ENCODE results near the gene NR3C2. TPM values are rescaled to one million over a fixed set of nuclear protein-coding genes. Genes with fewer than 3 reads are reported as not detected.

Gene NR3C2
- polyA plus RNA-seq, 1 of the 3 experiments (the other 2 are of a cell fraction) = 0.02 TPM

DNA sequence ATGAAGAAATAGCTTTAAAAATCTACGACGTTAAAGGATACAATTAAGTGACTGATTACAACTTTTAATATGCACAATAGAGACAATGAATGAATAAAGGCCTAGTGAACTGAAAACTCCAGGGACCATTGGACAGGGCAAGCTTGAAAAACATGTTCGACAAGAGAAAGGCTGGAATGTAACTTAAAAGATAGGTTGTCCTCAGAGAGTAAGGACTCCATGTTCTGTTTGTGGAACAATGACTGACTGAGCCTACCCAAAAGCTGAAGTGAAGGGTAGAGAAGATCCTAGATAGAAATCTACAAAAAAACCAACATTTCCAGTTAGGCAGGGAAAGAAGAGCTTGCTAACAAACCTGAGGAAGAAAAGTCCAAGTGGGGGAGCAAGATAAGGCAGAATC lies 173.4 kb downstream of the NR3C2 start:
- no peak overlapping the region for H3K4me3 ChIP-seq (ENCODE audit: low read depth in 2 of 2, low read length in 1 of 2)
- no peak overlapping the region for H3K4me2 ChIP-seq
- TF ChIP-seq, protein P1, sequence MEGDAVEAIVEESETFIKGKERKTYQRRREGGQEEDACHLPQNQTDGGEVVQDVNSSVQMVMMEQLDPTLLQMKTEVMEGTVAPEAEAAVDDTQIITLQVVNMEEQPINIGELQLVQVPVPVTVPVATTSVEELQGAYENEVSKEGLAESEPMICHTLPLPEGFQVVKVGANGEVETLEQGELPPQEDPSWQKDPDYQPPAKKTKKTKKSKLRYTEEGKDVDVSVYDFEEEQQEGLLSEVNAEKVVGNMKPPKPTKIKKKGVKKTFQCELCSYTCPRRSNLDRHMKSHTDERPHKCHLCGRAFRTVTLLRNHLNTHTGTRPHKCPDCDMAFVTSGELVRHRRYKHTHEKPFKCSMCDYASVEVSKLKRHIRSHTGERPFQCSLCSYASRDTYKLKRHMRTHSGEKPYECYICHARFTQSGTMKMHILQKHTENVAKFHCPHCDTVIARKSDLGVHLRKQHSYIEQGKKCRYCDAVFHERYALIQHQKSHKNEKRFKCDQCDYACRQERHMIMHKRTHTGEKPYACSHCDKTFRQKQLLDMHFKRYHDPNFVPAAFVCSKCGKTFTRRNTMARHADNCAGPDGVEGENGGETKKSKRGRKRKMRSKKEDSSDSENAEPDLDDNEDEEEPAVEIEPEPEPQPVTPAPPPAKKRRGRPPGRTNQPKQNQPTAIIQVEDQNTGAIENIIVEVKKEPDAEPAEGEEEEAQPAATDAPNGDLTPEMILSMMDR (IDR thresholded peaks at IDR 0.05) = no peak
- H3K9me3 ChIP-seq = no peaks in the 10 kb centered on the region
- WGBS (ENCODE audit: low lambda C conversion rate) = 52% methylated on average over 3 of the region's 3 CpGs
- no peak overlapping the region for H3K9ac ChIP-seq
- no peaks in the 10 kb centered on the region for H3K79me2 ChIP-seq (ENCODE audit: insufficient read depth)
- no peak overlapping the region for H3K27ac ChIP-seq (ENCODE audit: low read depth in 2 of 2, low read length in 1 of 2)
- no peaks in the 10 kb centered on the region for H4K20me1 ChIP-seq (ENCODE audit: insufficient read depth)
- DNase-seq = no peak
- ChIA-PET POLR2A (no interaction called here), CTCF (interaction anchor here (0.6 kb wide), 1 partner anchor 11 kb away, joined by 3 read pairs; no protein-coding TSS in a partner anchor)
- H3K9me2 ChIP-seq = no peaks in the 10 kb centered on the region
- no peaks in the 10 kb centered on the region for H3F3A ChIP-seq (replicated peaks; ENCODE audit: insufficient read depth)
- H3K27me3 ChIP-seq (ENCODE audit: insufficient read depth) = no peaks in the 10 kb centered on the region
- H2AFZ ChIP-seq (ENCODE audit: low read depth) = no peak overlapping the region
- no peaks in the 10 kb centered on the region for H3K36me3 ChIP-seq (replicated peaks in 1 of 2; ENCODE audit: control insufficient read depth in 1 of 2, insufficient read depth in 2 of 2, low read length in 1 of 2)
- peaks cover 0 to 5% of the 10 kb centered on the region in 2 experiments; a peak in 2 of 4 replicates for H3K4me1 ChIP-seq (ENCODE audit: control insufficient read depth in 1 of 2, insufficient read depth in 2 of 2, low read depth in 1 of 2, low read length in 1 of 2)

DNA sequence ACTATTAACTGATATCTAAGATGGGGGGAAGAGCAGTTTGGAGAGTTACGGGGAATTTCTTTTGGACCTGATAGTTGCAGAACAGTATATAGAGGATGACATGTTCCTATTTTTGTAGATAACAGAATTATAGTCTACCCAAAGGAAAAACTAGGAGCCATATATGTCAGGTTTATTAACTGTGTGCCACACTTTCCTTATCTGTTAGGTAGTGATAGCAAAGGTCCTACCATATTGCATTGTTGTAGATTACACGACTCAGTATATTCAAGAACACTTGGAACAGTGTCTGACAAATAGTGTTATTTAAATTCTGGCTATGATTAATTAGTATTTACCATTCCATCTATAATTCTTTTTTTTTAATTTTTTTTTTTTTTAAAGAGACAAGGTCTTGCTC lies 175.3 kb downstream of the NR3C2 start:
- POLR2A ChIA-PET = no interaction called here
- H2AFZ ChIP-seq (ENCODE audit: low read depth) = no peak overlapping the region

More for the DNA sequence above, 175.3 kb downstream of the NR3C2 start:
- H4K20me1 ChIP-seq (ENCODE audit: insufficient read depth) = no peaks in the 10 kb centered on the region
- H3K4me2 ChIP-seq = no peak overlapping the region
- H3K9me2 ChIP-seq = no peaks in the 10 kb centered on the region
- no peaks in the 10 kb centered on the region for H3K27me3 ChIP-seq (ENCODE audit: insufficient read depth)
- no peak overlapping the region for H3K4me3 ChIP-seq (ENCODE audit: low read depth in 2 of 2, low read length in 1 of 2)
- no peak for DNase-seq
- CTCF ChIA-PET = no interaction called here
- WGBS (ENCODE audit: low lambda C conversion rate) = 51% methylated on average over 2 of the region's 2 CpGs
- no peaks in the 10 kb centered on the region for H3K79me2 ChIP-seq (ENCODE audit: insufficient read depth)
- H3K9me3 ChIP-seq = no peaks in the 10 kb centered on the region
- H3F3A ChIP-seq (replicated peaks; ENCODE audit: insufficient read depth) = no peaks in the 10 kb centered on the region
- TF ChIP-seq, protein P2, sequence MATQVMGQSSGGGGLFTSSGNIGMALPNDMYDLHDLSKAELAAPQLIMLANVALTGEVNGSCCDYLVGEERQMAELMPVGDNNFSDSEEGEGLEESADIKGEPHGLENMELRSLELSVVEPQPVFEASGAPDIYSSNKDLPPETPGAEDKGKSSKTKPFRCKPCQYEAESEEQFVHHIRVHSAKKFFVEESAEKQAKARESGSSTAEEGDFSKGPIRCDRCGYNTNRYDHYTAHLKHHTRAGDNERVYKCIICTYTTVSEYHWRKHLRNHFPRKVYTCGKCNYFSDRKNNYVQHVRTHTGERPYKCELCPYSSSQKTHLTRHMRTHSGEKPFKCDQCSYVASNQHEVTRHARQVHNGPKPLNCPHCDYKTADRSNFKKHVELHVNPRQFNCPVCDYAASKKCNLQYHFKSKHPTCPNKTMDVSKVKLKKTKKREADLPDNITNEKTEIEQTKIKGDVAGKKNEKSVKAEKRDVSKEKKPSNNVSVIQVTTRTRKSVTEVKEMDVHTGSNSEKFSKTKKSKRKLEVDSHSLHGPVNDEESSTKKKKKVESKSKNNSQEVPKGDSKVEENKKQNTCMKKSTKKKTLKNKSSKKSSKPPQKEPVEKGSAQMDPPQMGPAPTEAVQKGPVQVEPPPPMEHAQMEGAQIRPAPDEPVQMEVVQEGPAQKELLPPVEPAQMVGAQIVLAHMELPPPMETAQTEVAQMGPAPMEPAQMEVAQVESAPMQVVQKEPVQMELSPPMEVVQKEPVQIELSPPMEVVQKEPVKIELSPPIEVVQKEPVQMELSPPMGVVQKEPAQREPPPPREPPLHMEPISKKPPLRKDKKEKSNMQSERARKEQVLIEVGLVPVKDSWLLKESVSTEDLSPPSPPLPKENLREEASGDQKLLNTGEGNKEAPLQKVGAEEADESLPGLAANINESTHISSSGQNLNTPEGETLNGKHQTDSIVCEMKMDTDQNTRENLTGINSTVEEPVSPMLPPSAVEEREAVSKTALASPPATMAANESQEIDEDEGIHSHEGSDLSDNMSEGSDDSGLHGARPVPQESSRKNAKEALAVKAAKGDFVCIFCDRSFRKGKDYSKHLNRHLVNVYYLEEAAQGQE (IDR thresholded peaks at IDR 0.05; ENCODE audit: low read depth, low read length) = no peak
- no peak for TF ChIP-seq EZH2phosphoT487 (IDR thresholded peaks at IDR 0.05; ENCODE audit: borderline replicate concordance, low read depth)
- H3K9ac ChIP-seq = no peak overlapping the region
- H3K27ac ChIP-seq (ENCODE audit: low read depth in 2 of 2, low read length in 1 of 2) = no peak overlapping the region
- no peaks in the 10 kb centered on the region for H3K4me1 ChIP-seq (ENCODE audit: control insufficient read depth in 1 of 2, insufficient read depth in 2 of 2, low read depth in 1 of 2, low read length in 1 of 2)
- H3K36me3 ChIP-seq (replicated peaks in 1 of 2; ENCODE audit: control insufficient read depth in 1 of 2, insufficient read depth in 2 of 2, low read length in 1 of 2) = no peaks in the 10 kb centered on the region

All from SK-N-SH (cell line).